ENCODE results near the gene SPP2. TPM values are rescaled to one million over a fixed set of nuclear protein-coding genes. Genes with fewer than 3 reads are reported as not detected.

The SPP2 gene
- not detected in 3 replicates for total RNA-seq

GRCh38 chr2:234050455-234051135, at the start of gene SPP2:
Gene SPP2 (plus strand): TSS chr2:234050702. CDS start chr2:234050787, 85 bp downstream.
- Mint-ChIP-seq H3K4me1 (no peaks in the 10 kb centered on the region), H3K36me3 (no peaks in the 10 kb centered on the region), H3K27me3 (ENCODE audit: low read depth) (peaks cover 63% of the 10 kb centered on the region), H3K9me3 (no peaks in the 10 kb centered on the region), H3K4me3 (no peak within 1 kb of the TSS), H3K27ac (no peak within 1 kb of the TSS)
- TF ChIP-seq, protein P1, sequence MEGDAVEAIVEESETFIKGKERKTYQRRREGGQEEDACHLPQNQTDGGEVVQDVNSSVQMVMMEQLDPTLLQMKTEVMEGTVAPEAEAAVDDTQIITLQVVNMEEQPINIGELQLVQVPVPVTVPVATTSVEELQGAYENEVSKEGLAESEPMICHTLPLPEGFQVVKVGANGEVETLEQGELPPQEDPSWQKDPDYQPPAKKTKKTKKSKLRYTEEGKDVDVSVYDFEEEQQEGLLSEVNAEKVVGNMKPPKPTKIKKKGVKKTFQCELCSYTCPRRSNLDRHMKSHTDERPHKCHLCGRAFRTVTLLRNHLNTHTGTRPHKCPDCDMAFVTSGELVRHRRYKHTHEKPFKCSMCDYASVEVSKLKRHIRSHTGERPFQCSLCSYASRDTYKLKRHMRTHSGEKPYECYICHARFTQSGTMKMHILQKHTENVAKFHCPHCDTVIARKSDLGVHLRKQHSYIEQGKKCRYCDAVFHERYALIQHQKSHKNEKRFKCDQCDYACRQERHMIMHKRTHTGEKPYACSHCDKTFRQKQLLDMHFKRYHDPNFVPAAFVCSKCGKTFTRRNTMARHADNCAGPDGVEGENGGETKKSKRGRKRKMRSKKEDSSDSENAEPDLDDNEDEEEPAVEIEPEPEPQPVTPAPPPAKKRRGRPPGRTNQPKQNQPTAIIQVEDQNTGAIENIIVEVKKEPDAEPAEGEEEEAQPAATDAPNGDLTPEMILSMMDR (IDR thresholded peaks at IDR 0.05; ENCODE audit: unreplicated experiment): no peak
- DNase-seq (ENCODE audit: low spot score in 2 of 2, unreplicated experiment in 2 of 2): no peak

DNA sequence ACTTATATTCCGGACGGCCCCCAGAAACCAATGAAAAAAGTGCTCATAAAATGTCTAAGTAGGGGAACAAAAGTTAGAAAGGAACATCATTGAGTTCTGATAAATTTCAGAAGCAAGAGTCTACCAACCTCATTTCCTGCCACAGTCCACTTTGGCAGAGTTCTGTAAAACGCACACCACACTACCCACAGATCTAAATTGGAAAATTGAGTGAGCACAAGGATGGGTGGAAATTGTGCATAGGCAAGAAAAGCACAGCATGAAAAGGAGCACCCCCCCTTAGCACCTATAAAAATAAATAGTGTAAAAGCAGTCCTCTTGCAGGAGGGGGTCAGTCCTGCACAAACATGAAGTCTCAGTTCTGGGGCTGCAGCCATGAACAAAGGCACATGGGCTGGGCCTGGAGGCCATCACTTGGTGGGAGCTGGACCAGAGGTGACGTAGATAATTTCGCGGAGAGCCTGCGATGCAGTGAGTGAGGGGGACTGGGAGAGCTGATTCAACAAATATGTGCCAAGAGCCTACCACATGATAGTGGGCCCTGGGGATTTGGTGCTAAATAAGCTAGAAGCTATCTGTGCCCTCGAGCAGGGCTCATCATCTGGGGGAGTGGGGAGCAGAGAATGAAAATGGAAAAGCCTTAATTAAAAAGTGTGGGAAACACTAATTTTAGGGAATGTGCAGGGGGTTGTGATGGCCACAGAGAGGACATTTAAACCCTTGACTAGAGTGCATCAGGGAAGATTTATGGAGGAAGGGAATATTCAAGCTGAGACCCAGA, 48.9 kb upstream of the SPP2 start:
- Mint-ChIP-seq H3K9me3 (no peaks in the 10 kb centered on the region), H3K27me3 (ENCODE audit: low read depth) (peaks cover 19% of the 10 kb centered on the region), H3K36me3 (no peaks in the 10 kb centered on the region), H3K4me1 (peaks cover 7% of the 10 kb centered on the region), H3K27ac (no peak overlapping the region), H3K4me3 (no peak overlapping the region)
- no peak for DNase-seq (ENCODE audit: low spot score in 2 of 2, unreplicated experiment in 2 of 2)
- TF ChIP-seq, protein P1 (IDR thresholded peaks at IDR 0.05; ENCODE audit: unreplicated experiment): no peak

GRCh38 chr2:234002281-234002680, 48.2 kb upstream of the SPP2 start:
- Mint-ChIP-seq H3K27me3 (ENCODE audit: low read depth) (peaks cover 20% of the 10 kb centered on the region), H3K27ac (no peak overlapping the region), H3K4me1 (peaks cover 9% of the 10 kb centered on the region), H3K9me3 (no peaks in the 10 kb centered on the region), H3K36me3 (no peaks in the 10 kb centered on the region), H3K4me3 (no peak overlapping the region)
- no peak for DNase-seq (ENCODE audit: low spot score in 2 of 2, unreplicated experiment in 2 of 2)
- TF ChIP-seq, protein P1 (IDR thresholded peaks at IDR 0.05; ENCODE audit: unreplicated experiment): no peak

DNA sequence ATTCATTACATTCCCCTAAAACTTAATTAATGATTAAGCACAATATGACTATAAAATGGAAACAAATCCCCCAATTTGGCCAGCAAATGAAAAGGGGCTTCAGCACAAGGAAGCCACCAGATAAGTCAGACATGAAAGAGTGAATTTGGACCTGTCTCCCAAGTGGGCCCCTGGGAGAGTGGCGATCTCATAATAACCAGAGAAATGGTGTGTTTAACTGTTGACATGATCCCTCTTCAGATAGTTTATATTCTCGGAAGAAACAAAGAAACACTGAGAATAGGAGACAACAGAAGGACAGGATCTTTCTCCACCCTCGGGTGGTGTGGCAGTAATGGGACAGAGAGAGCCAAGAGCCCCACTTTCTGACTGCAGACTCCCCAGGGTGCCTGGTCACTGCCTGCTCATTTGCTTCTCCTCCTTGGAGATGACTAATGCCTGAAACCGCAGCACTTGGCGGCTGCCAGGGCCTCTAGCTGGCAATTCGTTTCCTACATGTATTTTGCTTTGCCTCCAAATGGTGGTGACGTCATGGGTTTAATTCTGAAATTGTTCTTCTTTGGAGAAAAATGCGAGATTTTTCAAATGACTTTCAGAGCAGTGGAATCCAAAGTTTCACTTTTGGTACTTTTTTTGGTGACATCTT, 46.4 kb upstream of the SPP2 start:
- no peak overlapping the region for H3K4me3 Mint-ChIP-seq
- peaks cover 6% of the 10 kb centered on the region for H3K4me1 Mint-ChIP-seq
- H3K27ac Mint-ChIP-seq: no peak overlapping the region
- peaks cover 31% of the 10 kb centered on the region for H3K27me3 Mint-ChIP-seq (ENCODE audit: low read depth)
- H3K9me3 Mint-ChIP-seq: no peaks in the 10 kb centered on the region
- TF ChIP-seq, protein P1 (IDR thresholded peaks at IDR 0.05; ENCODE audit: unreplicated experiment): no peak
- H3K36me3 Mint-ChIP-seq: no peaks in the 10 kb centered on the region
- no peak for DNase-seq (ENCODE audit: low spot score in 2 of 2, unreplicated experiment in 2 of 2)

DNA sequence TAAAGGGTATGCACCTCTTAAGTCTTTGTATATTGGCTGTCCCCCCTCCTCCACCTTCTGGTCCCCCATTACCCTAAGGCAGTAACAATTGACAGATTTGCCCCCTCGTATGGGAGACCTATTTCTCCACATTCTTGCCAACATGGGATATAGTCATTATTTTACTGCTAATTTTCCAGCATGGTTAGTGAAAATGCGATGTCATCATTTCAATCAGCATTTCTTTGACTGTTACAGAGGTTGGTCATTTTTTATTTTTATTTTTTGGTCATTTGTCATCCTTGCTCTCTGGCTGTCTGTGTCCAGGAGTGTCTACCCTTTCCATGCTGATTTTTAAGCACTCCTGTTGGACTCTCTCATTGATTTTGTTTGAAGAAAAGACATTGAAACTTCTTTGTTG, 45.4 kb upstream of the SPP2 start:
- Mint-ChIP-seq H3K4me1 (peaks cover 6% of the 10 kb centered on the region), H3K27me3 (ENCODE audit: low read depth) (peaks cover 36% of the 10 kb centered on the region), H3K9me3 (no peaks in the 10 kb centered on the region), H3K4me3 (no peak overlapping the region), H3K27ac (no peak overlapping the region), H3K36me3 (no peaks in the 10 kb centered on the region)
- no peak for DNase-seq (ENCODE audit: low spot score in 2 of 2, unreplicated experiment in 2 of 2)
- TF ChIP-seq, protein P1 (IDR thresholded peaks at IDR 0.05; ENCODE audit: unreplicated experiment): no peak
